Smooth muscle cell of the coronary artery (primary cell): ENCODE measurements around the gene CR1. TPM values are rescaled to one million over a fixed set of nuclear protein-coding genes. Genes with fewer than 3 reads are reported as not detected.

Experiments
- total RNA-seq: library from RNA; depleted of rRNA; stranded (reverse); fragments of >200 nt; gene quantifications from 2 replicates; pipeline ENCODE4 v1.2.3, GENCODE V29; 2014; ENCODE audit warnings: low replicate concordance

CR1 gene
- total RNA-seq: not detected in 2 replicates

DNA sequence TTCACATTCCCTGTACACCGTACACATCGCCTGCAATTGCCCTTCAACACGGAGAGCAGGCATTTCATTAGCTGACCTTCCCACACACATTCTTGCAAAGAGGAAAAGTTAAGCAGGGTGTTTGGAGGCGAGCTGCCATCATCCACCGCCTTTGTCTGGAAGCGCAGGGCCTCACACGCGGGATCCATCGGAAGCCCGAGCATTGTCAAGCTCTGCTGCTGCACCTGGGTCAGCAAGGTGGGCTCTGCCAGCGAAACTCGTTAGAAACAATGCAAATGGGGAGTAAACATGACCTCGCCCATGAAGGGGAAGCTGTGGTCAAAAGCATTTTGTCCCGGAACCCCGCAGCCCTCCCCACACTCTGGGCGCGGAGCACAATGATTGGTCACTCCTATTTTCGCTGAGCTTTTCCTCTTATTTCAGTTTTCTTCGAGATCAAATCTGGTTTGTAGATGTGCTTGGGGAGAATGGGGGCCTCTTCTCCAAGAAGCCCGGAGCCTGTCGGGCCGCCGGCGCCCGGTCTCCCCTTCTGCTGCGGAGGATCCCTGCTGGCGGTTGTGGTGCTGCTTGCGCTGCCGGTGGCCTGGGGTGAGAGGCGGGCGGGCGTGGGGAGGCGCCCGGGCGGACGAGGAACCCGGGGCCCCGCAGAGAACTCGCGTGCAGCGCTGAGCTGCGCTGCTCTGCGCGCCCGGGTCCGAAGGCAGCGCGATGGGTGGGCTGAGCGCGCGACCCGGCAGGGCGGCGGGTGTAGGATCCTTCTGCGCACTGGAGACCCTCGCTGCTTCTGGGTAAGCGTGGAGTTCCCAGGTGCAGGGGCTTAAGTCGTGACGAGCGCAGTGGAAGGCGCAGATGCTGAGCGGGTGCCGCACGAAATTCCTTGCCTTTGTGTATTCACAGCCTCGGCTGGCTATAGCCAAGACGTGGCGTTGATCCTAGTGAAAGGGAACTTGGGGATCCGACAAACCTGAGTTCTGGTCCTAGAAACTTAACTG lies at the start of gene CR1:
Gene CR1 (plus strand): TSS at position 357 of the 992 bp plus-strand sequence. CDS start 111 bp downstream, at position 468.

DNA sequence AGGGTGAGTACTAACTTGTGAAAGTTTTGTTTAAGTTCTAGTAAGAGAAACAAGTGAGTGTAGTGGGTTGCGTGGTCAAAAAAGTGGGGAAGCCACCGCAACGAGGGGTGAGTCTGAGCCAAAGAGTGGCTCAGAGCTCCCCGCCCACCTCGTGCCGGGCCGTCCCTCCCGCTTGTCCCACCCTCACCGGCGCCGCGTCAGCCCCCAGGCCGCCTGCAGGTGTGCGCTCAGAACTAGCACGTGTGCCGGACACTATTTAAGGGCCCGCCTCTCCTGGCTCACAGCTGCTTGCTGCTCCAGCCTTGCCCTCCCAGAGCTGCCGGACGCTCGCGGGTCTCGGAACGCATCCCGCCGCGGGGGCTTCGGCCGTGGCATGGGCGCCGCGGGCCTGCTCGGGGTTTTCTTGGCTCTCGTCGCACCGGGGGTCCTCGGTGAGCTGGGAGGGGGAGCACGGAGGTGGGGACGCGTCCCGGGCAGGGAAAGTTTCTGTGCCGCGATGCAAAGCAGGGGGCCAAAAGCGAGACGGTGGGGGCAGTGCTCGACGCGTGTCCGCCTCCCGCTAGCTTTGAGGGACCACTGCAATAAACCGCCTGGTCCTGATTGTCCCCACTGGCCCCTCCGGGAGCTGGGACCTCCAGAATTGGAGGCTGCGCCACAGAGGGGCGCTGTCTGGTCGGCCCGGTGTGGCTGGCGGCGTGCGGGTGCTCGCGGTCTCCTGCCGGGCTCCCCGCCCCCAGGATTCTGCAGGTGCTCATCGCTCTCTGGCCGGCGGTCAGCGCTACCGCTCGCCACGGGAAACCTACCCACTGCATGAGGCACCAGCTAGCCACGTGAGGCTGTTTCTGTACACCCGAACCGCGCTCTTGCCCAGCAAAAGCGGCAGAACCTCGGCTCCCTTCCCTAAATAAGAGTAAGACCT lies 41.7 kb upstream of the CR1 start, which contains the start of gene CR2:
Gene CR2 (plus strand): TSS at position 283 of the 919 bp plus-strand sequence. CDS start 91 bp downstream, at position 374.

DNA sequence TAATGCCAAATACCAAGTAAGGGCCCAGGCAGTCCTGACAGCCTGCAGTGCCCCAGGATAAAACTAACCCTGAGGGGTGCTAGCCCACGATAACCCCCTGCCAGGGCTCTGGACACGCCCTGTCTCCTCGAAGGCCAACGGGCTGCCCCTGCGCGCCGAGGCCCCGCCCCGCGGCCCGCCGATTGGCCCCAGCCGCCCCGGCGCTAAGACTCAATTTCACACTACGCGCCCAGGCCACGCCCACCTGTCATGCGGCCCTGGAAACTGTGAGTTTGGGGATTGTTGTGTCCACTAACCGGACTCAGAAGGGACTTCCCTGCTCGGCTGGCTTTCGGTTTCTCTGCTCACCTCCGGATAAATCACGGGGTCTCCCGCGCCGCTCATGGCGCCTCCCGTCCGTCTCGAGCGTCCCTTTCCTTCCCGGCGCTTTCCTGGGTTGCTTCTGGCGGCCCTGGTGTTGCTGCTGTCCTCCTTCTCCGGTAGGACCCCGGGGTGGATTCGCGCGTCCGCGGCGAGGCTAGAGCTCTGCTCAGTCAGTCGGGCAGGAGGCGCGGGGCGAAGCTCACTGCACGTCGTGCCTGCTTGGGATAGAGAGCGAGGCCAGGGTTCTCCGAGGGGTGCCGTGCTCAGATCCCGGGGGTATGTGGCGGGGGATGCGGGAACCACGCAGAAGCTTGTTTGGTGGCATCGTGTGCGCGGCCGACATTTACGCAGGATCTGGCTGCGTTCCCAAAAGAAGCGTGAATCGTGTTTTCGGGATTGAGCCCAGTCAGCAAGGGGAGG lies 149.1 kb downstream of the CR1 start, which contains the start of gene CR1L:
Gene CR1L (plus strand): TSS at position 282 of the 783 bp plus-strand sequence. CDS start 101 bp downstream, at position 383.

Other genes starting within 250 kb of the CR1 start
- gene CD55, start 174.5 kb upstream of the CR1 start, total RNA-seq: 15.1 and 16.5 TPM in 2 replicates
- not detected in 2 replicates for gene CR2, start 41.8 kb upstream of the CR1 start, total RNA-seq
- gene CR1L, start 149.0 kb downstream of the CR1 start, total RNA-seq: not detected in 2 replicates